ENCODE measurements around the gene ANKAR. TPM values are rescaled to one million over a fixed set of nuclear protein-coding genes. Genes with fewer than 3 reads are reported as not detected.

The ANKAR gene
- total and polyA plus RNA-seq, 2 of the 4 experiments (the other 2 are of a cell fraction): 0.96 to 2.2 TPM

DNA sequence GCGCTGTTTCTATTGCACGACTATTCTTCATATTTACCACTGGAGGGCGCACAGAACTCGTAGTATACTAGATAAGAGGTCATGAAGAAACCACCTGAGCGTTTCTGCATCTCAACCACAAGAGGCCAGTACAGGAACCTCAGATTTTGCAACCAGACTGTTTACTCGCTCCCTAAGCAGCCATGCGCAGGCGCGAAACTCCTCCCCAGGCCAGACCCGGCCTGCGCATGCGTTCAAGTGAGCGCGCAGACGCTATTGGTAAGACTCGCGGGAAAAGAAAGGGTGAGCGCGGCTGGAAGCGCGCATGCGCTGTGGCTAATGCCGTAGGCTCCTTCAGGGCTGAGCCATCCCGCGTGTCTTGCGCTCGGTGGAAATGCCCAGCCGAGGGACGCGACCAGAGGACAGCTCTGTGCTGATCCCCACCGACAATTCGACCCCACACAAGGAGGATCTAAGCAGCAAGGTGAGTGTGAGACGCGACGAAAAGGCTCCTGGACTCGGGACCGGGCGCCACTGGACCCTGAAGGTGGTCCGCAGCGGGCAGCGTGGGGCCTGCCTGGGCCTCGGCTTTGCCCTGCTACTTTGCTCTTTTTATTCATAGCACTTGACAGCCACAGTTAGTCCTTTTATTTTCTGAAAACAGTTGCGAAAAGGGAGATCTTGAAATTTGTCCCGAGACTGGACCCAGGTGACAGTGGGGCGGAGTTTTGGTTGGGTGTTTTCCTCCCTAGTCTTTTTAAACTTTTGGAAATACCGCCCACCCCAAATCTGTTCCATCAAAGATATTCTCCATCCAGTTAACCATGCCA lies 13.1 kb upstream of the ANKAR start, which contains the start of gene ASNSD1:
ASNSD1 (plus strand) TSS at position 312 of the 809 bp plus-strand sequence. CDS start 4,674 bp downstream, outside the sequence.
- in situ Hi-C loops (cut with MboI; ENCODE audit: low sequenced_read_pairs): no loop called here
- Histone ChIP-seq H4K5ac (ENCODE audit: low read depth, low read length) (peak within 1 kb of the TSS; percentile 93), H2BK15ac (ENCODE audit: low read depth, low read length) (no peak within 1 kb of the TSS; the same call in 2 of the 3 replicates), H3K23ac (ENCODE audit: low read depth, low read length) (peak within 1 kb of the TSS; percentile 74), H4K8ac (ENCODE audit: low read depth in 2 of 2, low read length in 2 of 2) (peak within 1 kb of the TSS; percentile 60 to 95), H3K18ac (ENCODE audit: low read depth, low read length) (peak within 1 kb of the TSS; percentile 89), H3K9me1 (ENCODE audit: insufficient read depth, low read length) (peaks cover 2% of the 10 kb centered on the region; the same call in 1 of the 2 replicates), H3K4me1 (ENCODE audit: control insufficient read depth, insufficient read depth, low read length) (peaks cover 4% of the 10 kb centered on the region; the same call in 1 of the 2 replicates), H3K27ac (ENCODE audit: insufficient read depth, low read length) (peak within 1 kb of the TSS; percentile 91), H2BK120ac (ENCODE audit: low read depth, low read length) (peak within 1 kb of the TSS; percentile 18; the same call in 1 of the 2 replicates), H4K20me1 (ENCODE audit: insufficient read depth, low read length) (no peaks in the 10 kb centered on the region), H3K9ac (ENCODE audit: low read depth, low read length) (peak within 1 kb of the TSS; percentile 98), H3K56ac (ENCODE audit: extremely low read depth, insufficient read depth, low read length) (peak within 1 kb of the TSS; percentile 88), H3K4me3 (ENCODE audit: insufficient read depth, low read depth, low read length) (peak within 1 kb of the TSS; percentile 80), H3K4me2 (ENCODE audit: low read depth, low read length) (peak within 1 kb of the TSS; percentile 95), H2BK5ac (ENCODE audit: low read depth, low read length, poor library complexity, severe bottlenecking) (peak within 1 kb of the TSS; percentile 87), H3K27me3 (ENCODE audit: control insufficient read depth, insufficient read depth, low read length) (no peaks in the 10 kb centered on the region; the same call in 1 of the 2 replicates), H2AK5ac (ENCODE audit: low read depth, low read length) (peak within 1 kb of the TSS; percentile 65), H3K79me1 (ENCODE audit: low read depth in 1 of 2, low read length in 2 of 2) (peaks cover 9 to 24% of the 10 kb centered on the region in 2 experiments; a peak in 3 of 4 replicates), H2BK20ac (ENCODE audit: low read depth, low read length) (no peak within 1 kb of the TSS), H3K9me3 (ENCODE audit: control insufficient read depth, insufficient read depth, low read length) (no peaks in the 10 kb centered on the region), H2AFZ (replicated peaks; ENCODE audit: low read length, poor library complexity) (peak within 1 kb of the TSS; percentile 97), H3K4ac (ENCODE audit: low read depth, low read length) (peak within 1 kb of the TSS; percentile 89), H2AK9ac (replicated peaks; ENCODE audit: low read depth, low read length, poor library complexity) (peak within 1 kb of the TSS; percentile 96), H3K14ac (replicated peaks; ENCODE audit: low read depth, low read length) (peak within 1 kb of the TSS; percentile 91), H3K36me3 (ENCODE audit: control insufficient read depth, insufficient read depth, low read length) (peaks cover 2% of the 10 kb centered on the region), H4K91ac (ENCODE audit: insufficient read depth, low read depth, low read length) (peak within 1 kb of the TSS; percentile 90)
- POLR2A ChIA-PET (ENCODE audit: unreplicated experiment): no interaction called here
- ATAC-seq (ENCODE audit: low read depth) (peak; percentile 95), DNase-seq (peak; percentile 100)
- CTCF ChIA-PET: interaction anchor here (0.5 to 1.8 kb wide), 16 partner anchors 10 to 547 kb away, joined by 3 to 9 read pairs (median 4); partner anchors contain the start of gene OSGEPL1
- dilution Hi-C loops (cut with HindIII; ENCODE audit: low sequenced_read_pairs, unreplicated experiment): no loop called here
- intact Hi-C loops (cut with micrococcal nuclease): loop anchor here (1.0 to 5.0 kb wide), 4 partner anchors 37 to 411 kb away; no protein-coding TSS in a partner anchor
- 0% methylated on average over 8 of the region's 46 CpGs; no CpG with 5 or more reads in 1 of the 2 experiments for WGBS, 2 experiments (ENCODE audit: extremely low coverage in 2 of 2, insufficient read length in 1 of 2)
- BruUV-seq (replicated peaks): no TSS peak
- TF ChIP-seq POLR2A (IDR thresholded peaks at IDR 0.05; ENCODE audit: low read depth, low read length): peak; percentile 89
- TF ChIP-seq CHD1 (IDR thresholded peaks at IDR 0.05; ENCODE audit: low read depth, low read length): no peak
- peak; percentile 97 for TF ChIP-seq CEBPB (IDR thresholded peaks at IDR 0.05; ENCODE audit: low read depth, low read length)
- TF ChIP-seq NFE2L2 (IDR thresholded peaks at IDR 0.05; ENCODE audit: low read depth, low read length): no peak
- no peak for TF ChIP-seq RCOR1 (IDR thresholded peaks at IDR 0.05; ENCODE audit: insufficient replicate concordance, low read length)
- TF ChIP-seq, protein P1, sequence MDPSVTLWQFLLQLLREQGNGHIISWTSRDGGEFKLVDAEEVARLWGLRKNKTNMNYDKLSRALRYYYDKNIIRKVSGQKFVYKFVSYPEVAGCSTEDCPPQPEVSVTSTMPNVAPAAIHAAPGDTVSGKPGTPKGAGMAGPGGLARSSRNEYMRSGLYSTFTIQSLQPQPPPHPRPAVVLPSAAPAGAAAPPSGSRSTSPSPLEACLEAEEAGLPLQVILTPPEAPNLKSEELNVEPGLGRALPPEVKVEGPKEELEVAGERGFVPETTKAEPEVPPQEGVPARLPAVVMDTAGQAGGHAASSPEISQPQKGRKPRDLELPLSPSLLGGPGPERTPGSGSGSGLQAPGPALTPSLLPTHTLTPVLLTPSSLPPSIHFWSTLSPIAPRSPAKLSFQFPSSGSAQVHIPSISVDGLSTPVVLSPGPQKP (IDR thresholded peaks at IDR 0.05; ENCODE audit: borderline replicate concordance, low read depth, low read length): no peak
- TF ChIP-seq MAZ (IDR thresholded peaks at IDR 0.05; ENCODE audit: borderline replicate concordance, low read depth, low read length): peak; percentile 14; the same call in 1 of the 2 replicates
- peak; percentile 91 for TF ChIP-seq RAD21 (IDR thresholded peaks at IDR 0.05; ENCODE audit: low read length)
- TF ChIP-seq BHLHE40 (IDR thresholded peaks at IDR 0.05; ENCODE audit: low read depth, low read length): no peak
- no peak for TF ChIP-seq RFX5 (IDR thresholded peaks at IDR 0.05; ENCODE audit: low read depth, low read length)
- no peak for TF ChIP-seq FOS (IDR thresholded peaks at IDR 0.05; ENCODE audit: low read depth, low read length)
- peak; percentile 86 for TF ChIP-seq SMC3 (IDR thresholded peaks at IDR 0.05; ENCODE audit: low read depth, low read length)
- TF ChIP-seq, protein P2, sequence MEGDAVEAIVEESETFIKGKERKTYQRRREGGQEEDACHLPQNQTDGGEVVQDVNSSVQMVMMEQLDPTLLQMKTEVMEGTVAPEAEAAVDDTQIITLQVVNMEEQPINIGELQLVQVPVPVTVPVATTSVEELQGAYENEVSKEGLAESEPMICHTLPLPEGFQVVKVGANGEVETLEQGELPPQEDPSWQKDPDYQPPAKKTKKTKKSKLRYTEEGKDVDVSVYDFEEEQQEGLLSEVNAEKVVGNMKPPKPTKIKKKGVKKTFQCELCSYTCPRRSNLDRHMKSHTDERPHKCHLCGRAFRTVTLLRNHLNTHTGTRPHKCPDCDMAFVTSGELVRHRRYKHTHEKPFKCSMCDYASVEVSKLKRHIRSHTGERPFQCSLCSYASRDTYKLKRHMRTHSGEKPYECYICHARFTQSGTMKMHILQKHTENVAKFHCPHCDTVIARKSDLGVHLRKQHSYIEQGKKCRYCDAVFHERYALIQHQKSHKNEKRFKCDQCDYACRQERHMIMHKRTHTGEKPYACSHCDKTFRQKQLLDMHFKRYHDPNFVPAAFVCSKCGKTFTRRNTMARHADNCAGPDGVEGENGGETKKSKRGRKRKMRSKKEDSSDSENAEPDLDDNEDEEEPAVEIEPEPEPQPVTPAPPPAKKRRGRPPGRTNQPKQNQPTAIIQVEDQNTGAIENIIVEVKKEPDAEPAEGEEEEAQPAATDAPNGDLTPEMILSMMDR (conservative IDR thresholded peaks at IDR 0.05; ENCODE audit: low read depth, low read length): peak; percentile 100; the same call in 1 of the 2 replicates
- TF ChIP-seq MXI1 (IDR thresholded peaks at IDR 0.05; ENCODE audit: borderline replicate concordance, low read depth, low read length): no peak
- peak; percentile 49 for TF ChIP-seq MAFK (IDR thresholded peaks at IDR 0.05; ENCODE audit: low read depth, low read length)

All from IMR-90 (cell line).